Stimulated activated CD8-positive, alpha-beta memory T cell treated with anti-CD3 and anti-CD28 coated beads, Interleukin-12 subunit alpha, Interleukin-12 subunit beta, amount 100 ng/mL, for 1 hour (primary cell): ENCODE data around the gene JARID2.

Experiments
- DNase-seq: peaks from one replicate; pipeline ENCODE4 v3.0.0-alpha.2; 2020; ENCODE audit warnings: low read depth

The JARID2 gene

DNA sequence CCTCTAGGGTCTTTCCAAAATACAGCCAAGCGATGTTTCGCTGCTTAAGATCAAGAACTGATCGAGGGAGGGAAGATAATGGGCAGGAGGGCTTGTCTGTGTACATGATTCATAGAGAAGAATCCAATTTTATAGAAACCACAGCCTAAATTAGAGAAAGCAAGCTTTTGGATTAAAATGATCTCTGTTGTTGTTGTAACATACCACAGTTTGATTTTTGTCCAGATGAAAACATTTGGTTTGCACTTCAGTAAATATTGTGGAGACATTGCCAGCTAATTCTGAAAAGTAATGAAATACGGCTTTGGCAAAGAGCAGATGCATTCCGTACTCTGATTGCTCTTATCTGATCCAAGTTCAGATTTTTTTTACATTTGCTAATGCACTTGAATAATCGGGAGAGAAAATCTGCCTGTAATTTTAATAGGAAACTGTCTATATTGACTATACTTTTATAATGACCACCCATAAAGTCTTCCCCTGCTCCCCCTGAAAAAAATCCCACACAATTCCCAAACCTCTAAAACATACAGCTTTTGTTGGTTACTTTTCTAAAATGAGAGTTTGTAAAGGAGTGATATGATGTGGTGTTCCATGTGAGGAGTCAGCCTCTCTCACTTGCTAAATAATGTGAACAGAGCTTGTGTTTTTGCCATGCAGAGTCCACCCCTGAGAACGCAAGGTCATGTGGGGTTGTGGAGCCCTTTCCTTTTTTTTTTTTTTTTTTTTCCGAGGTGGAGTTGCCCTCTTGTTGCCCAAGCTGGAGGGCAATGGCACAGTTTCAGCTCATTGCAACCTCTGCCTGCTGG lies 217.1 kb downstream of the JARID2 start:
- DNase-seq, result no peak

- DNase-seq, result peak; percentile 49
Measured at GRCh38 chr6:15464211-15464725, 218.4 kb downstream of the JARID2 start.

DNA sequence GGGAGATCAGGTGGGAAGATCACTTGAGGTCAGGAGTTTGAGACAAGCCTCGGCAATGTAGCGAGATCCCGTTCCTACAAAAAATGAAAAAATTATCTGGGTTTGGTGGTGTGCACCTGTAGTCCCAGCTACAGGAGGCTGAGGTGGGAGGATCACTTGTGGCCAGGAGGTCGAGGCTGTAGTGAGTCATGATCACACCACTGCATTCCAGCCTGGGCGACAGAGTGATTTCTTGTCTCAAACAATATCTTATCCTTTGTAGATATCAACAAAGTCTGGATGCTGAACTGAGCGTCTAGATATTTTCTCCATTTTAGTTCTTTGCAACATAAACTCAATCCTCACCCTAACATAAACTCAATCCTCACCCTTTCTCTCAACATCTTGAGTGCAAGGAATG lies 219.3 kb downstream of the JARID2 start:
- DNase-seq, result no peak

- no peak for DNase-seq
Measured at GRCh38 chr6:15470746-15471145, 224.9 kb downstream of the JARID2 start.

DNA sequence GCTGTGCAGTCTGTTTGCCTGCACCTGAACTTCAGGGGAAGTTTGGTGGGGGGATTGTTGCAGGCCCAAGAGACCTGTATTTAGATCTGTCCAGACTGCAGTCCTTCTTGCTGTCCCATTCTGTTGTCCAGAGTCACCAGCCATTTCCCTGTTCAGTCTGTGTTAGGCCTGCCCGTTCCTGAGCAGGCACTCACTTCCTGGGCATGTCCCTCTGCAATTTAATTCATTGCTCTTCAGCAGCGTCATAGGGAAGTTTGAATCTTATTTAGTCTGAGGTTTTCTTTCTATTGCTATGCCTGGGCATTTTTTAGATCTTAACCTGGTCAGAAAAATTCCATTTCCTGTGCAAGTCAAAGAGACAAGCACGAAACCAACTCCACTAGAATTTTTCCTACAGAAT lies 226.8 kb downstream of the JARID2 start:
- DNase-seq, result no peak

- no peak for DNase-seq
Measured at GRCh38 chr6:15473174-15473573, 227.3 kb downstream of the JARID2 start.

- no peak for DNase-seq
Measured at GRCh38 chr6:15473741-15474161, 227.9 kb downstream of the JARID2 start.

GRCh38 chr6:15474196-15474595 lies 228.3 kb downstream of the JARID2 start:
- DNase-seq, result no peak

GRCh38 chr6:15475261-15475660 lies 229.4 kb downstream of the JARID2 start:
- DNase-seq, result no peak

DNA sequence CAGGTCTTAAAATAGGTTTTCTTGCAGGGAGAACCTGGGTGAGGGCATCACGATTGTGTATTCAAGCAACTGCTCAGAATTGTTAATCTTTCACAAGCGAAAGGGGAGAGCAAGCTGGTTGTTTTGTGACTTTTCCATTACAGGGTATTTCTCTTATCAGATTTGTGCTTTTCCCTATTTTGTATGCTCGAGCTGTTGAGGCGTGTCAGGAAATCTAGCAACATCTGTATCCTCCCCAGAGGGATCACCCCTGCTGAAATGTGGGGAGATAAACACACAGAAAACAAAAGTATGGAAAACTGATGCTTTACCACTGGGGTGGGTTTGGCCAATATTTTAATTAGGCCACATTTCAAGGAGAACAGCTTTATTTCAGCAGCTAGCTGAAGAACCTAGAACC lies 230.0 kb downstream of the JARID2 start:
- no peak for DNase-seq

DNA sequence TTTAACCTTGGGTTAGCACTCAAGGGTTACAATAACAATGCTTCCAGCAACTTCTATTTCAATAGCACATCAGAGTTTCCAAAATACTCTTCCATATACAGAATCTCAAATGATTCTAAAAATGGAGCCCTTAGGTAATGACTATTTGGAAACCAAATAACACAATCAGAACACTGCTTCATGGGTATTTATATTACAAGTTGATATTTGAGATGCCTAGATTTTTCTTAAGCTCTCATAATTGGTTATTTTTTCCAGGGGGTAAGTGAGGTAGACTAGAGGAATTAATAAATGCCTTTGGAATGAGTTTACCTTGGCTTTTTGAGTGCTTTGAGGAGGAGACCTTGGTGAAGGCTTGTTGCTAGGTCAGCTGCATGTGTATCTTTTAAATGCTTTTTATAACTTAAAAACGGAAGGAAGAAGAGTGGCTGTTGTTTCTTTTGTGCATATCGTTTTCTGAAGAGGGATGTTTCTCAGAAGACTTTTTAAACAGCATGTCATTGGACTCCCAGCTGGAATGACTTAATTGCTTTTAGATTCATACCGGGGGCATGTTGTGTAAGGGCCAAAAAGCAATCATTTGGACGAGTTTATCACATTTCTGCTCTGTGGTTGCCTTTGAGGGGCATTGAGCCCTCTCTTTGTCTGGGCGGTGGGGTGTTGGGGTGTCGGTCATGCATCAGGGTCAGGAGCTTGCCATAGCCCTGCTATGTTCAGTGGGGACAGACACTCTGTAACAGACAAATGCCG lies 230.9 kb downstream of the JARID2 start:
- DNase-seq, result no peak

- no peak for DNase-seq
Measured at GRCh38 chr6:15477746-15478145, 231.9 kb downstream of the JARID2 start.

DNA sequence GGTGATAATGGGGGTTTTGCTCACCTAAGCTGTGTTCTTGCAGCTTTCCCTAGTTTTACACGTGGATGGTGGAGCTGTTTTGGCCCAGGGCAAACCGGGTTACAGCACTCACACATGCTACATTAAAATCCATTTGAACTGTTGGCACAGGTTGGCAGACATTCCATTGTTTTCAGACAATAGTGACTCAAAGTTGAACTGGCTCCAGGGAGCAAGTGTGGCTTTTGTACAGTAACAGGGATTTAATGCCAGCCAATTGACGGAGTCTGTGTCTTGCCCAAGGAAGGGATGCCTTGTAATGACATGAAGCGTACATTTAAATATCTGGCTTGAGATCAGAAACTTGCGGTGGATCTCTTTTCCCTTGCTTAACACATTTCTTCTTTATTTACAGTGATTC lies 233.9 kb downstream of the JARID2 start:
- no peak for DNase-seq

DNA sequence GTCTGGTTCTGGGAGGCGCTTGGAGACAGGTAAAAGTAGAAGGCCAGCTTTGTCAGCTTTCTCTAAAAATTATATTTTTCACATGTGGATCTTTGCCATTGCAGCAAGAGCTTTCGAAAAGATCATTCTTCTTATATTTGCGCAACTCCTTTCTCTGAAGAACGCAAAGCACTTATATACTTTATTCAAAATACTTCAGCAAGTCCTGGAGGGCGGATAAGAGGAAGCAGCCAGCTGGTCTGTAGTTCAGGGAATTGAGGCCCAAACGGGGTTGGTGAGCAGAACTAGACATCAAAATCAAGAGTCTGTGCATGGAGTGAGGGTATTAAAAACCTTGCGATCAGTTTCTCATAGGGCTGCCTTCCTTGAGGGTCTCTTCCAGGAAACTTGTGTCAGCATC lies 234.7 kb downstream of the JARID2 start:
- DNase-seq, result no peak

GRCh38 chr6:15481390-15482291 lies 235.8 kb downstream of the JARID2 start:
- DNase-seq, result no peak

GRCh38 chr6:15483060-15483459 lies 237.2 kb downstream of the JARID2 start:
- no peak for DNase-seq

- no peak for DNase-seq
Measured at GRCh38 chr6:15484140-15484539, 238.3 kb downstream of the JARID2 start.

DNA sequence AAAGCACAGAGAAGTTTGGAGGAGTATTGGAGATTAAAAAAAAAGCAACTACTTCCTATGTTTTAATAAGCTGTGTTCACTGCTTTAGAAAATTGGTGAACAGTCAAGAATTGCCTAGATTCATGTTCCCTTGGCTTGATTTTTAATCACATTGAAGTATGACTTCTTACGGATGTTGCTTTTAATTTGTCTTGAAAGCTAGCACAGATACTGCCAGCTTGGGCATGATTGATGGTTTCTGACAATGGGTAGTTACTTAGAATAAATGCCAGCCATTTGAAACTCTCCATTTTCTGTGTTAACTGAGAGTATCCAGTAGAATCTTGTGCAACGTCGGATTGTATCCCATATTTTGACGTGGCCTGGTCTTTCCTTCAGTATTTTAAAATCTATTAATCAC lies 239.0 kb downstream of the JARID2 start:
- DNase-seq, result no peak

- DNase-seq, result no peak
Measured at GRCh38 chr6:15485936-15486335, 240.1 kb downstream of the JARID2 start.

DNA sequence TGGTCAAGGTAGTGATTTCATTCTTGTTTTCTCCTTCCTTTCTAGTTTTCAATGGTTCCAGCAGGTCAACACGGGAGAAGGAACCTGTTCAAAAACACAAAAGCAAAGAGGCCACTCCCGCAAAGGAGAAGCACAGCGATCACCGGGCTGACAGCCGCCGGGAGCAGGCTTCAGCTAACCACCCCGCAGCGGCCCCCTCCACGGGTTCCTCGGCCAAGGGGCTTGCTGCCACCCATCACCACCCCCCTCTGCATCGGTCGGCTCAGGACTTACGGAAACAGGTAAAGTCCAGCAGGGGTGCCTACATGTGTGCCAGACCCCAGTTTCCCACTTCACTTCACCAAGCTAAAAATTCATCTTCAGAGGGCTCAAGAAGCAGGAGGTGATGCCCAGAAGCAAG lies 241.4 kb downstream of the JARID2 start:
- DNase-seq, result no peak

DNA sequence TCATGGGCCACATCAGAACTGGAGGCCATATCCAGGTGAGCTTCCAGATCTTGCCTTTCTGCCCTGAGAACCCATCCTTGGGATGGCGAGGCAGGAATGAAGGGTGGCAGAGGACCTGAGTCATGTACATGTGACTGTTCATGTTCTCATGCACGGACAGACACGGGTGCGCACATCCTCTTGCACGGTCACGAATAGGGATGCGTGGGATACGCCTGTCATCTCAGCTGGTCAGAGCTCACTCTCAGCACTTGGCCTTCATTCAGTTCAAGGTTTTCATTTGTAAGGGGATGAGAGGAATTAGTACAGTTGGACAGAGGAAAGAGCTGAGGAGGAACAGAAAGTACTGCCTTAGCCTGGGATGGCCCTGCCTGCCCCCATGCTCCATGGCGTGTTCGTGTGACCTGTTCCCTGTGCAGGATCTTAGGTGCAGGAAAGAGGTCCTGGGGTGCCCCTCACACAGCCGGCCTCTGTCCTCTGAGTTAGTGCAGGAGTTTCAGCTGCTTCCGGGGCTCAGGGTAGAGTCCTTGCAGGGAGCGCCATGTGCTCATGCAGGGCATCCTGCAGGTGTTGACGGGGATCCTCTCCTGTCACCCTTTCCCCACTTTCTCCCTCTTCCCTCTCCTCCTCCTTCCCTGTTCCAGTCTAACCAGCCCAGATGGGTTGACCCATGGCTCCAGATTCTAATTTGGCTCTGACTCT lies 243.5 kb downstream of the JARID2 start:
- no peak for DNase-seq
